ENCODE measurements around the gene OR4C11.

- TF ChIP-seq CTCF (IDR thresholded peaks at IDR 0.05; ENCODE audit: low read depth, low read length, missing input control) (no peak), GABPA (IDR thresholded peaks at IDR 0.05 in 1 of 2, conservative IDR thresholded peaks at IDR 0.05 in 1 of 2) (no peak), TAF1 (conservative IDR thresholded peaks at IDR 0.05) (no peak)
Observed at GRCh38 chr11:55624531-55624930, 17.1 kb upstream of the OR4C11 start.
